HG02973 (cell line): ENCODE results near the gene NKX6-1.

Source experiments
- ATAC-seq: cut with Tn5 transposase; IDR thresholded peaks from one replicate; pipeline ENCODE4 v1.9.1; 2021; ENCODE audit warnings: moderate library complexity; ENCODE audit not compliant: unreplicated experiment

The NKX6-1 gene

DNA sequence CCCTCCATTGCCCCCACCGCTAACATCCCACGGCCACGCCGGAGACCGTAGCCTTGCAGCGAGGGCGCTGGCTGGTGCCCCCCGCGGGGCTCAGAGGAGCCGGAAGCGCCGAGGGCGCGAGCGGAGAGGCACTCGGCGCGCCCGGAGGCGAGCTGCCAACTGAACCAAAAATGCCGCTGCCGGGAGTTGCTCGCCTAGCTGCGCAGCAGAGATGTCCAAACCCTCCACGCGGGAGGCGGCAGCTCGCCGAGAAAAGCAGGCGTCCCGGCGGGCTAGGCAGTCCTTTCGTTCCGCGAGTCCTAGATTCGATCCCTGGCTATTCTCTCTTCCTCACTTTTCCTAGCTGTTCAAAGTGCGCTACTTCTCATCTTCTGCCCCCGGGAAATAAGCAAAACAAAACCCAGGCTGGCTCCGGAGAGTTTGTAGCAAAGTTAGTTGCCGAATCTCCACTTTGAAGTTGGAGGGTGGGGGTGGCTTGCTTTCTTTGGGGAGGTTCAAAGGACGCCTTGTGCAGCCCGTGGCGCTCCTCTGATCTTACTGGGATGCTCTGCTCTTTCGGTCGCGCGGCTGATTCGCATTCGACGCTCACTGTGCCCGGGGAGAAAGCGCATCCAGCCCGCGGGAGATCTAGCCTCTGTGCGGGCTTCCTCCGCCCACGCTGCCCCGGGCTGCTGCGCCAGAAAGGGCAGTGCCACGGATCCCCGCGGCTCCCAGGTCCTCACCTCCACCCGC is 723 bp downstream of the NKX6-1 start:
- no peak for ATAC-seq

DNA sequence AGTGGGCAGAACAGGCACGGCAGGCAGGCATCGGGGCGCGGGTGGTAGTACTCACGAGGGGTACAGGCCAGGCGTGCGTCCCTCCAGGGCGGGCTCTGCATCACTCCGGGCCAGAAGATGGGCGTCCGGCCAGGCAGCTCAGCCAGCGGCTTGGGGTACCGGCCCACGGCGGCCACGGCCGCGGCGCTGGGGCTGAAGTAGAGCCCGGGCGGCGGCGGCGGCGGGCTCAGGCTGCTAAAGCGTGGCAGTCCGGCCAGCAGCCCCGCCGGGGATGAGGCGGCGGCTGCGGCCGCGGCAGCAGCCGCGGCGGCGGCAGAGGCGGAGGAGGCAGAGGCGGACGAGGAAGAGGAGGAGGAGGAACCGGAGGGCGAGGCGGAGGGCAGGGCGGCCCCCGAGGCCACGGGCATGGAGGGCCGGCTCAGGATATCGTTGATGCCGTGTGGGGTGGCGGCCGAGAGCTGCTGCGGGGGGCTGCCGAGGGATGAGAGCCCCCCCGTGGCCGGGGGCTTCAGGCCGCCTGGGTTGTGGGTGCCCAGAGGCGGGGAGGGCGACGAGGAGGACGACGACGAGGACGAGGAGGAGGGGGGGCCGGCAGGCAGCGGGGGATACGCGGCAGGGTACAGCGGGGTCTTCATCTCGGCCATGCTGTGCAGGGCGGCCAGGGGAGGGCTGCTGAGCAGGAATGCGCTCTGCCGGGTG is 1.4 kb downstream of the NKX6-1 start:
- ATAC-seq, result no peak

DNA sequence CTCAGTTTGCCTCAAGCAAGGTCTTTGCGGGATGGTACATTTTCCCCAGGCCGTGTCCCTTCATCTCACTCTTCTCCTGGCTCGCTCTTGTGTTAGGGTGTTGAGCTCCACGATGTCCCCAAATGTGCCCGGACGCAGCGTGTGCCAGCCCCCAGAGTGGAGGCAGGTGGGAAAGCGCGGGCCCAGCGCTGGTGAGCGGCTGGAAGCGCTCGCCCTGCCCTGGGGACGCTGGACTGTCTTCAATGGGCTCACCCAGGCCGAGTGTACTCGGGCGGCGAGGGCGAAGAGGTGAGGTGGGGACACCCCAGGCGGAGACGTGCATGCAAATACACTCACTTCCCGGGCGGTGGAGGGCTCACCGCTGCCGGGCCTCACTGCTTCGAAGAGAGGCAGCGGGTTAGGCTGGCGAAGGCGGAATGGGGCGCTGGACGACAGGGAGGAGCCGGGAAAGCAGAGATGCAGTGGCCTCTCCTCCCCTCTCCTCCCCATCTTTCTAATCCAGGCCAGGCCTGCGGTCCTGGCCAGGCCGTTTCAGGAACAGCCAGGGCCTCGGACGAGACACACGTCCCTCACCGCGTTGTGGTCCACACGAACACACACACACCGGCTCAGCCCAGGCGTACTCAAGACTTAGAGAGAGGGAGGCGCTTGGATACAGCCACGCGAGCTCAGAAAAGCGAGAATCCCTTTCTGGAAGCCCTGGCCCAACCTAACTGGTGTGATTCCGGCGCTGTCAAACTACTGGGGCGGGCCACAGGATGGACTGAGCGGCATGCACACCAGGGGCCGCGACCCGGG is 2.2 kb downstream of the NKX6-1 start:
- ATAC-seq, result no peak

DNA sequence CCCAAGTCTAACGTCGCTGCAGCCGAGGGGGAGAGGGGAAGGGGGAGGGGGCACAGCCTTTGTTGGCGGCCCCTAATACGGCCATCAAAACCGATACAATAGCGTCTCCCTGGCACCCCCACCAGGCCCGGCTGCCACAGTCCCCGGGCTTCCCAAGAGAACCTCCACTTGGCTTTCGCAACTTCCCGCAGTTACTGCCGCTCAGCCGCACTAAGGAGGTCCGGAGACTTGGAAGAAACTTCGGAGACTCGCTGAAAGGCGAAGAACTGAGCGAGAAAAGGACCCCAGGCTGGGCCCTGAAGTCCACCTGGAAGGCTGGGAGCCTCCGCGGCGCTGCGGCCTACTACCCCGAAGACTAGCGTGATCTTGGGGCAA is 2.8 kb downstream of the NKX6-1 start:
- no peak for ATAC-seq

DNA sequence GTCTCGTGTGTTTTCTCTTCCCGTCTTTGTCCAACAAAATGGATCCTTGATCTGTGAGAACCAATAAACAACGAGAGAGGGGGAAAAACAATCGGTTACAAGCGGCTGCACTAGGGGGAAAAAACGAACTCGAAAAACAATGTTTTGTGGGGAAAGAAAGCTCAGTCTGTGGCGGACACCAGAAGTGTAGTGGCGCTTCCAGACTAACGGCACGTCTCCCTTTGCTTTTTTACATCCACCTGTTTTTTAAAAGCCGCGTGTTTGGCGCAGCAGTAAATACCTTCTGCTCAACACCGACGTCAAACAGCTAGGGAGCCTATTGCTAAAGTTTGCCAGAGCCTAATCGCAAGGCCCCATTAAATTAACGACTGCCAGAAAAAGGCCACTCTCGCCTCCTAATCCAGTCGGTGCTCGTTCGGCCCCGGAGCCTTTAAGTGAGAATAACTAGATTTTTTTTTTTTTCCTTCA is 3.3 kb downstream of the NKX6-1 start:
- ATAC-seq, result no peak

DNA sequence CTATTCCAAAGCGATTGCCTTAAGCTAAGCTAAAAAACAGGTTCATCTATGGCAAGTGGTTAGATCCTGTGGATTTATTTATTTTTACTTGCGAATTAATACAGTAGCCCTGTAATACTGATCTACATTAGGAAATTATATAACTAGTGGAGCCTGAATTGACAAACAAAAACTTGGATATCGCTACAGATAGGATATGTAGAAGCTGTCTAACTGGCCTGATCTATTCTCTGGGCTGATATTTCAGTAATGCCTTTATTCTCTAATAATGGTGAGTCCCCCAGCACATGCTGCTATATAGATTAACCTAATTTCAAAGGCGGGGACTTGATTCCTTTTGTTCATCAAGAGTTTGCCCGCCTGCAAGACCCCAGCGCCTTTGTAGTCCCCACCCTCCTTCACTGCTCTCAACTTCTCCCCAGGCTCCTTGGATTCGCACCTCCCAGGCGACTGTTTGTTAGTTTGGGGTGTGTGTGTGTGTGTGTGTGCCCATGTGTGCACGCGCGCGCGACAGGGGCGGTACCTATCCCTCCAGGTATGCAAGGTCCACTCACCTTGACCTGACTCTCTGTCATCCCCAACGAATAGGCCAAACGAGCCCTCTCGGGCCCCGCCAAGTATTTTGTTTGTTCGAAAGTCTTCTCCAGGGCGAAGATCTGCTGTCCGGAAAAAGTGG is 3.8 kb downstream of the NKX6-1 start:
- no peak for ATAC-seq

DNA sequence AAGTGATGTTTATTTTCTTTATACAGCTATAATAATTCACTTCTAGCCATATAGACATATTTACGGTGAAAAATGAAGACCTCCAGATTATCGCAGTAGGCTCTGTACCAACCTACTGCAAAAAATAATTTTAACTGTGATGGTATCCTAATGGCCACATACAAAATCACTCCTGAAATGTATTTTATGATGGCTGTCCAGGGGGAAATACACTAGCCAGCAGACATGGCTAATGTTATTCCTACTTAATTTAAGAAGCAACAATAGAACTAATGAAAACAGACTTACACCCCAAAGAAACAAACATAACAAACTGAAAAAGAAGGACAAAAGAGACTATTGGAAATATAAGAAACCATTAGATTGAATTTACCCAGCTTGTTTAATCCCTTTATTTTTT is 4.6 kb downstream of the NKX6-1 start:
- ATAC-seq, result no peak

DNA sequence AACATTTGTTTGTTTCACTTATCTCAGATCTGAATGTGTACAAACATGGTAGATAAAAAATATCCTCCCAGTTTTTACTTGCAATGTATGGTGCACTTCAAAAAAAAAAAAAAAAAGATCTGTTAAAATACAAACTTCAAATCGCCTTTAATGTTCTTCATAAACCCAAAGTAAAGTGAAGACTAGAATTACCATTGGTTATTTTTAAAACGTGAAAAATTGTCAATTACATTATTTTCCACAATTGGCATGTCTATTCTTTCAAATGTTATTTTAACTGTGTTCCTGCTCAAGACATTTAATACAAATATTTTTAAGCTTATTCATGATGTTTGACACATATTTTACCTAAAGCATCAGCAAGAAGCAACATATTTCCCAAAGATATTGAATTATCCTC is 5.0 kb downstream of the NKX6-1 start:
- ATAC-seq, result no peak

DNA sequence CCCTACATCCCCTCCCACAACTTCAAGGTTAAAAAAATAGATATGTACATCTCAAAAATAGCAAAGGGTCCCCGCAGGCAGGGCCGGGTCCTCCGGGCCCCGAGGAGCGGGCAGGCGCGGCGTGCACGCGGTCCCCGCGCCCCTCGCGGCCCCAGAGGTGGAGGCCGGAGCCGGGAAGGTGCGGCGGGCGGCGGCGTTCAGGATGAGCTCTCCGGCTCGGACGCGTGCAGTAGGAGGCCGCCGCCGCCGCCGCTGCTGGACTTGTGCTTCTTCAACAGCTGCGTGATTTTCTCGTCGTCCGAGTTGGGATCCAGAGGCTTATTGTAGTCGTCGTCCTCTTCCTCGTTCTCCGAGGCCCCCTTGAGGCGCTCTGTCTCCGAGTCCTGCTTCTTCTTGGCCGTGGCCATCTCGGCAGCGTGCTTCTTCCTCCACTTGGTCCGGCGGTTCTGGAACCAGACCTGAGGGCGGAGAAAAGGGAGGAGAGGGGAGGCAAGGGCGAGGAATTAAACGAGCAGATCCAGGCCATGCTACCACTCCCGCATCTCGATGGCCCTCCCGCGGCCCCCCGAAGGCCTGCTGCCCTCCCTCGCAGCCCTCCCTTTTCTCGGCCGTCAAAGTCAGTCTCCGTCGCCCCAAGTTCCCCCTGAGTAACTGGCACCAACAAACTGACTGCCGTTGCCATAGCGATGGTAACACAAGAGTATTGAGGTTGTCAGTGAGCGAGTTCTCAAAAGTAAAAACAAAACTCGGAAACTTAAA is 5.8 kb downstream of the NKX6-1 start:
- no peak for ATAC-seq

DNA sequence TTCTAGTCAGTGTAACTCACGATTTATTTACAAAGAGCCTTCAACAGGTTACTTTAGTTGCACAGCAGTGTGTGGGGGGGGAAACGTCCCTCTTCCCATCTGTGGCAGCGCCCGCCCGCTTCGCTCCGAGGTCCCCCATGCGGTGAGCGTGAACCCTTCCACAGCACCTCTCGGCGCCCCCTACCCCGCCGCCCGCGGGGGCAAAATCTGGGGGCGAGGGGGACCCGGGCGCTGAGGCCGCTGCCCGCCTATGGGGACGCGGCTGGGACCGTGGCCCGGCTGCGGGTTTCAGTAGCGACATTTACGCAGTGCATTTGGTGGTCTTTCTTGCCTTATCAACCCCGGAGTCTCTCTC is 6.4 kb downstream of the NKX6-1 start:
- no peak for ATAC-seq

DNA sequence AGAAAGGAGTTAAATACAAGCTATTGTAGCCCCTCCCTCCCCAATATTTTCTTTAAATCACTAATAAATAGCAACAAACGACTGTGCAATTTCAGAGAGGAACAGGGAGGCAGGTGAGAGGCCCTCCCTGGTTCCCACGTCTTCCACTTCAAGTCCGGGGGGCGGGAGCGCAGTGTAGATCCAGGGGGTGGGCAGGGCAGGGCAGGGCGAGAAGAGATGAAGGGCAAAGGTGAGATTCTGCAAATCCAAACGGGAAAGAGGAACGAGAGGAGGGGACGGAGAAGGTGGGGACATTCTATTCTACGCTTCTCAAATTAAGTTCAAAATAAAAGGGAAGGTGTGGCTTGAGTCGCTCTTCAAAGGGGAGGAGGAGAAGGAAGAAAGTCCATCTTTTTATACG is 6.8 kb downstream of the NKX6-1 start:
- no peak for ATAC-seq

DNA sequence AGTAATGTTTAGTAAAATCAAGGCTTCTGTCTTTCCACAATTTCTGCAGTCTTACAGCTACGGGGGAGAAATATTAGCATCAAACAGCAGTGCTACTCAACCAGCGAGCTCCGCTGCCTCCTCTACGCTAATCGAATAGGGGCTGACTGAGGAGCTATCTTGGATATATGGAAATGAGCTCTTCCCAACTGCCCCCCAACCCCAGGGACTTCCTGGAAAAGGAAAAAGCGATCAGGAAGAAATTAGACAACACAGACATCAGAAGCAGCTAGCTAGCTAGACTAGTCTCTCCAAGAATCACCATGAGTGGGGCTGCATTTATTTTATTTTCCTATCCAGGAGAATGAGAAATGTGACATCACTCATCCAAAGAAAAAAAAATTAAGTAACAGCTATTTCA is 7.6 kb downstream of the NKX6-1 start:
- ATAC-seq, result no peak

DNA sequence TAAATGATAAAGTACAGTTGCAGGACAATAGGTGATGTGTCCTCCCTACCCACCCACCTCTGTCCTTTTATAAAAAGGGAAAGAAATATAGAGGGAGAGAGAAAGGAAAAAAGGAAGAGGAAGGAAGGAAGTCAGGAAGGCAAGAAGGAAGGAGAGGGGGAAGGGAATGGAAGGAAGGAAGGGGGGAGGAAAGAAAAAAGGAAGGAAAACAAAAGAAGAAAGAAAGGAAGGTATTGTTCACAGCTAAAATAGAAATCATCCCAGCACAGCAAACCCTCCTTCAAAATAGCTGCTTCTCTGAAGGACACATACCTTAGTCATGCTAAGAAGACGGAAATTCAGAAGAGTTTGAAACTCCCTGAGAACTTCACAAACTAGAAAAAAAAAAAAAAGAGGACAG is 8.4 kb downstream of the NKX6-1 start:
- no peak for ATAC-seq

DNA sequence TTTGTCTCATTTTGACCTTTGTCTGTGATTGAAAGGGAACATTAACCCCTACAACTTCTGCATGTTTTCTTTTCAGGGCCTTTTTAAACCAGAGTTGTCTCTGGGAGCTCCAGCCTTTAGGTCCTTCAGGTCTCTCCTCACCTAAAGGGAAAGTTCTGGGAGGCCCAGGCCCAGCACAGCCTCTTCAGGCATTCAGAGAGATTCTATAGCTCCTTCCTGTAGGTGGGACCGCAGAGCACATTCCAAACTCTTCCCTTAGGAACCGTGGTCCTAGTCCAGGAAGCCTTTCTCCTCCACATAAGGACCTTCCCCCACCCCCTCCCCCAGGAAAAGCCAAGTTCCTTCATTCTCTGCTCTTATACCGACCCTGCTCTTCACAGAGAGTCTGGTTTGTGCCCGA is 14.9 kb downstream of the NKX6-1 start:
- no peak for ATAC-seq

DNA sequence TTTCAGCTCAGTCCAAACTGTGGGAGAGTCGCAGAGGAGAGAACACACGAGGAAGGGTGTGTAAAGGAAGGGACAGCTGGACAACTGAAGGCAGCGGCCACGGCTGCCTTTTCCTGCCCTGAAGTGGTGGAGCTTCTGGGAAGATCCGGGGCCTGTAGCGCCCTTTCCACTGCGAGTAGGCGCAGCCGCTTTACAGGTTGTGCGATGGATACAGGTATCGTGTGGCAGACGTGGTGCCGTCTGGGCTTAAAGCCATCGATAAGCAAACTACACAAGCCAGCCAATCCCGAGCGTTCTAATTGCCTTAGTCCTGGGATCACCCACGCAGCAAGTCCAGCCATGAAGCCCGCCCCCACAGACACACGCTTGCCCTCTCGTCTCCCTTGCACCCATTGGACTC is 15.4 kb downstream of the NKX6-1 start:
- ATAC-seq, result no peak

DNA sequence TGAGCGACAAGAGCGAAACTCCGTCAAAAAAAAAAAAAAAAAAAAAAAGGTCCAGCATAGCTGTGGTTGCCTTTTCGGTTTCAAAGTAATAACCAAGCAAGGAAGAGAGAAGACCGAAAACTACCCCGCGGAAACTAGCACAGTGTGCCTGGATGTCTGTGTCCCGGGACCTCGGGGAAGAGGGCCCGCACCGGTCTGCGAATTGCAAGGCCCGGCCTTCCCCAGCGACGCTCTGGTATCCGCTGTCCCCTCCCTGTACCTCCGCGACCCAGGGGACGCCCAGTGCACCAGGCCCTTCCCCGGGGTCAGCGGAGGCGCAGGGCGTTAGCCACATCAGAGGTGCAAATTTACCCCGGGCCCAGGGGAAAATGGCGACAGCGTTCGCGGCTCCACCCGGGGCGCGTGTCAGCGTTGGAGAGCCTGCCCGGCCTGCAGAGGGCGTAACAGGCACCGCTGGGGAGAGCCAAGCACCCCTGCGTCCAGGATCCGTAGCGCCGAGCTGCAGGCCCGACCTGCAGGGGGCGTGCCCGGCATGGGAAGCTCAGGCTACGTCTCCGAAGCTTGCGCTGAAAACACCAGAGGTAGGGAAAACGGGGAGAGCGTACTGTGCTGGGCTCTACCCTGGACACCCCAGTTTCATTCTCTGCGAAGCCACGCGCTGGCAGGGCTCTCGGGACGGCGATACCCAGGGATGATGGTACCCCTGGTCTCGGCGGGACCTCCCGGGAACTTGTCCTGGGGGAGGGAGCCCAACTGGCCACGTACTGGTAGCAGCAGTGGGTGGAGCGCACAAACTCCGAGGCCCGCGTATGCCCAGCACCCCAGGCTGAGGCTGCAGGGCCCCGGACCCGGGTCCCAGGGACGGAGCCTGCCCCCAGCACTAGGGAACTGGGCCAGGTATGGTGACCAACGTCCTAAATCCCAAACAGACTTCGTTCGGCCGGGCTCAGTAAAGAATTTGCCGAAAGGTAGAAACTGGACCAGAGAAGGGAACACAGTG is 16.2 kb downstream of the NKX6-1 start:
- ATAC-seq, result no peak

DNA sequence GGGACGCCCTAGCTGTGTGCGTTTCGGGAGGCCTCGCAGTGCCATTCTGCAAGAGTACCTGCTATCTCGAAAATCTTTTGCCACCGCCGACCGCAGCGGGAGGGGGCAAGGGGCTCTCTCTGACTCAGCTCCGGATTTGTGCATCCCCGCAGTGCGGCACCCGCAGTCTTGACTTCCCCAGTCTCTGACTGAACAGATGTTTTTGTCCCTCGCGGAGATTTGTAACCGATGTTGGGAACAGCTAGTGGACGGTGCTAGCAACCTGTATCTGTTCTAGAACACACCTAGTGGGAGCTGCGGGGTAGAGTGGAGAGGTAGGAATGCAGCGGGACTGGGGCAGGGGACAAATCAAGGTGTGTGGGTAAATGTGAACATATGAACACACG is 17.2 kb downstream of the NKX6-1 start:
- ATAC-seq, result no peak

DNA sequence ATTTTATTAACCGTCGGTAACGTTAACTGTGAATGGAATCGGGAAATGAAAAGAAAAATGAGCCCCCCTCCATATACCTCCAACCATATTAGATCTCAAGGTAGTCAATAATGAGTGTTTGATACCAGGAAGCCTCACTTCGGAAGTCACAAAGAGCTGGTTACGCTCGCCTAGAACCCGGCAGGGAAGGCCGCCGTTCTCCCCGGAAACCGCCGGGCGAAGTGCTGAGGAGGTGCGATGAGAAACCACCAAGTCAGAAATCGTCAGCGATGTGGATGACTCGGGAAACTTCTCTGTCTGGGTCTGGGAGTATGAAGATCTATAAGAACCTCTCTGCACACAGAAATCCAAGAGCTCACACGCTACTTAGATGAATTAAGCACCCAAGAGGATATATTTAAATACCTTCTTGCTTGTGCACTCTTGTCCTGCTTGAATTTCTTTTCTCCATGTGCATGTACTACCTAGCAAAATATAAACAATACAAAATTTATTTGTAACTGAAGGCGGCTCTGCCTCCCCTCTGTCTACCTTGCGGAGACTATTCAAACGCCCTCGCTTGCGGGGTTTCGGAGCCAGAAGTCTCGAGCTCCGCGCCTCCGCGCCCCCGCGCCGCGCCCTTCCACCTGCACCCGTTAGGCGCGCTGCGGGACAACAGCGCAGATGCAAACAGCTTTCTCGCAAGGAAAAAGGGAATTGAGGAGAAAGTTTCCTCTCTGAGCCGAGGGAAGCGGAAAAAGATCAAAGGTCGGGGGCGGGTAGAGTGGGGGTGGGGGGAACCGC is 17.8 kb downstream of the NKX6-1 start:
- ATAC-seq, result no peak

DNA sequence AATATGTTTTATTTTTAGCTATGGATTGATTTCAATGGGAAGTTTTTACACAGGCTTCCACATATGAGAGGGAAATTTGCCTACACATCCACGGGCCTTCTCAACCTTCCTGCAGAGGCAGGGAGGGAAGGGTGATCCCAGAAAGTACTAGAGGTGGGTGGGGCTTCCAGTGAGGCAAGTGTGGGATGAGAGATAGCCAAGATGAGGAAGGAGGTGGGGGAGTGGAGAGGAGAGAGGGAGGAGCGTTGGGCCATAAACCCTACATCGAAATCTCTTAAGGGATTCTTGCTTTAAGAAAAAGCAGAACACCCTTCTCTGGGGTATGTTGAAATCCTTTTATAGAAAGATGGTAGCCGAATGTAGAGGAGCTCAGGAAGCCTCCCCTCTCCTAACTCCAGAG is 19.0 kb downstream of the NKX6-1 start:
- ATAC-seq, result no peak
